ENCODE data around the gene SMARCA5. TPM values are rescaled to one million over a fixed set of nuclear protein-coding genes. Genes with fewer than 3 reads are reported as not detected.

SMARCA5 gene
- total and polyA plus RNA-seq, 2 donors (not counting 3 experiments of a cell fraction or from before 2014, with no cell fraction given), result 7.9 to 57.6 TPM

- dilution Hi-C loops (cut with MboI; ENCODE audit: extremely low pct_ligation_motif_present, low sequenced_read_pairs), result no loop called here
- BruUV-seq (replicated peaks), result no TSS peak
- no peak for FAIRE-seq
Measured at GRCh38 chr4:143539670-143540023, 26.1 kb downstream of the SMARCA5 start.

More at GRCh38 chr4:143539670-143540023, 26.1 kb downstream of the SMARCA5 start:
- Histone ChIP-seq H2AFZ (ENCODE audit: low read depth, low read length) (no peak overlapping the region), H3K9me1 (replicated peaks; ENCODE audit: control insufficient read depth, extremely low read depth, insufficient read depth, low read length) (no peaks in the 10 kb centered on the region), H3K4me1 (ENCODE audit: control insufficient read depth, extremely low read depth, insufficient read depth, low read length) (no peaks in the 10 kb centered on the region), H3K27ac (ENCODE audit: insufficient read depth, low read depth, low read length) (no peak overlapping the region), H3K27me3 (ENCODE audit: control insufficient read depth in 2 of 2, insufficient read depth in 2 of 2, low read length in 2 of 2) (no peaks in the 10 kb centered on the region), H3K4me3 (replicated peaks in 1 of 3; ENCODE audit: insufficient read depth in 1 of 3, low read depth in 1 of 3, low read length in 3 of 3) (no peak overlapping the region), H3K4me2 (ENCODE audit: insufficient read depth, low read length) (no peak overlapping the region), H3K79me2 (ENCODE audit: control insufficient read depth, insufficient read depth, low read length) (no peaks in the 10 kb centered on the region), H3K9ac (replicated peaks; ENCODE audit: extremely low read depth, insufficient read depth, low read length) (no peak overlapping the region), H4K20me1 (replicated peaks; ENCODE audit: control insufficient read depth, extremely low read depth, insufficient read depth, low read length) (no peaks in the 10 kb centered on the region), H3K36me3 (ENCODE audit: control insufficient read depth in 2 of 2, extremely low read depth in 1 of 2, insufficient read depth in 2 of 2, low read length in 2 of 2) (peaks cover 8 to 47% of the 10 kb centered on the region in 2 experiments), H3K9me3 (replicated peaks; ENCODE audit: control insufficient read depth, insufficient read depth, low read length) (no peaks in the 10 kb centered on the region)
- no peak for DNase-seq (ENCODE audit: low read depth, low spot score)
- CTCF ChIA-PET, result no interaction called here
- TF ChIP-seq JUN (IDR thresholded peaks at IDR 0.05; ENCODE audit: borderline replicate concordance, insufficient read depth, insufficient read length, low read depth) (no peak), MAX (IDR thresholded peaks at IDR 0.05; ENCODE audit: insufficient read depth, insufficient read length) (no peak), EZH2 (IDR thresholded peaks at IDR 0.05; ENCODE audit: borderline replicate concordance, low read depth, low read length, severe bottlenecking) (no peak), POLR2AphosphoS5 (IDR thresholded peaks at IDR 0.05; ENCODE audit: insufficient read depth, low read depth, low read length) (no peak), MYC (IDR thresholded peaks at IDR 0.05; ENCODE audit: low read depth, low read length) (no peak), CTCF (IDR thresholded peaks at IDR 0.05; ENCODE audit: extremely low read depth in 1 of 2, insufficient read depth in 1 of 2, low read depth in 1 of 2, low read length in 2 of 2) (no peak), POLR2A (IDR thresholded peaks at IDR 0.05; ENCODE audit: low read depth, low read length) (no peak), FOS (IDR thresholded peaks at IDR 0.05; ENCODE audit: borderline replicate concordance, insufficient read depth, low read length) (no peak), GATA2 (IDR thresholded peaks at IDR 0.05; ENCODE audit: insufficient read depth, insufficient read length, low read depth, low read length) (no peak)
- intact Hi-C loops (cut with micrococcal nuclease), result no loop called here
- POLR2A ChIA-PET, result no interaction called here

All from endothelial cell of umbilical vein (primary cell).